K562 (cell line): ENCODE results near the gene GSTM2. TPM values are rescaled to one million over a fixed set of nuclear protein-coding genes. Genes with fewer than 3 reads are reported as not detected.

Experiments used
- CEBPB ChIP-seq: fragments of 450-650 bp; IDR thresholded peaks from 2 replicates; pipeline ENCODE4 v1.6.1; 2016; ENCODE audit warnings: missing genetic modification characterization, missing compliant biosample characterization
- CREBBP ChIP-seq: IDR thresholded peaks from one replicate; pipeline ENCODE4 v1.6.1; 2012; ENCODE audit warnings: low read depth, mild to moderate bottlenecking, control low read depth, inconsistent platforms, low read length
- CXXC5 ChIP-seq: fragments of 250-450 bp; sonication (Bioruptor Pico); IDR thresholded peaks from 2 replicates; pipeline ENCODE4 v1.8.0; 2022; ENCODE audit warnings: inconsistent platforms, mild to moderate bottlenecking, moderate library complexity
- FOXA3 ChIP-seq, 2 experiments: fragments of 450-650 bp in 1 of 2; sonication (generic) in 1 of 2; formaldehyde crosslinking; IDR thresholded peaks in 1 of 2; conservative IDR thresholded peaks in 1 of 2; 2 replicates each; pipeline versions ENCODE4 v1.4.0 to v1.8.0; 2020 to 2022; ENCODE audit warnings: mild to moderate bottlenecking in 2 of 2, missing genetic modification reagents in 1 of 2
- HEY1 ChIP-seq: fragments of 250-450 bp; sonication (Bioruptor Pico); IDR thresholded peaks from 2 replicates; pipeline ENCODE4 v1.5.0; 2020; ENCODE audit warnings: mild to moderate bottlenecking, moderate library complexity, borderline replicate concordance
- HLTF ChIP-seq: fragments of 450-650 bp; IDR thresholded peaks from 2 replicates; pipeline ENCODE4 v1.6.1; 2016
- HNRNPUL1 ChIP-seq: fragments of 200-400 bp; formaldehyde crosslinking; IDR thresholded peaks from 2 replicates; pipeline ENCODE4 v1.6.1; 2017; ENCODE audit warnings: low read length
- ILK ChIP-seq: fragments of 450-650 bp; IDR thresholded peaks from 2 replicates; pipeline ENCODE4 v1.6.1; 2016; ENCODE audit warnings: missing genetic modification characterization, low read depth, mild to moderate bottlenecking, missing compliant biosample characterization, moderate library complexity, borderline replicate concordance
- JUNB ChIP-seq: fragments of 450-650 bp; formaldehyde crosslinking; conservative IDR thresholded peaks from 2 replicates; pipeline ENCODE4 v1.4.0; 2020; ENCODE audit warnings: mild to moderate bottlenecking
- MCM5 ChIP-seq: fragments of 450-650 bp; IDR thresholded peaks from 2 replicates; pipeline ENCODE4 v1.6.1; 2016; ENCODE audit warnings: low read depth
- NCOA6 ChIP-seq: fragments of 450-650 bp; IDR thresholded peaks from 2 replicates; pipeline ENCODE4 v1.6.1; 2017; ENCODE audit warnings: mild to moderate bottlenecking
- NEUROD1 ChIP-seq: fragments of 150-350 bp; IDR thresholded peaks from 2 replicates; pipeline ENCODE4 v1.6.1; 2014; ENCODE audit warnings: borderline replicate concordance, low read length, low read depth; ENCODE audit not compliant: partially characterized antibody
- NFE2 ChIP-seq: IDR thresholded peaks from 2 replicates; pipeline ENCODE4 v1.6.1; 2014; ENCODE audit warnings: antibody characterized with exemption, low read depth
- RB1 ChIP-seq: fragments of 450-650 bp; IDR thresholded peaks from 2 replicates; pipeline ENCODE4 v1.6.1; 2017; ENCODE audit warnings: low read depth, mild to moderate bottlenecking
- RBBP5 ChIP-seq: fragments of 200-600 bp; sonication (generic); IDR thresholded peaks from 2 replicates; pipeline ENCODE4 v1.6.1; 2012; ENCODE audit warnings: borderline replicate concordance, mild to moderate bottlenecking, low read length, control low read depth, inconsistent platforms; ENCODE audit not compliant: insufficient read depth, poor library complexity, severe bottlenecking
- RBM39 ChIP-seq: fragments of 200-400 bp; formaldehyde crosslinking; optimal IDR thresholded peaks from 2 replicates; pipeline ENCODE3; 2018; ENCODE audit warnings: low read depth, low read length
- SMAD3 ChIP-seq: fragments of 450-650 bp; formaldehyde crosslinking; conservative IDR thresholded peaks from 2 replicates; pipeline ENCODE4 v1.4.0; 2020; ENCODE audit warnings: mild to moderate bottlenecking
- TAL1 ChIP-seq: fragments of 450-650 bp; IDR thresholded peaks from 2 replicates; pipeline ENCODE4 v1.6.1; 2016; ENCODE audit warnings: mild to moderate bottlenecking
- THRA ChIP-seq: fragments of 450-650 bp; IDR thresholded peaks from 2 replicates; pipeline ENCODE4 v1.6.1; 2017; ENCODE audit warnings: mild to moderate bottlenecking, moderate library complexity
- TRIM24 ChIP-seq, 2 experiments: fragments of 450-650 bp; IDR thresholded peaks; 2 replicates each; pipeline ENCODE4 v1.6.1; 2016
- ZFP36 ChIP-seq: fragments of 150-350 bp; IDR thresholded peaks from 2 replicates; pipeline ENCODE4 v1.6.1; 2018; ENCODE audit warnings: low read length, low read depth; ENCODE audit not compliant: partially characterized antibody
- ZMIZ1 ChIP-seq, 2 experiments: fragments of 150-350 bp in 1 of 2; IDR thresholded peaks; 2 replicates each; pipeline ENCODE4 v1.6.1; 2012 to 2016; ENCODE audit warnings: low read depth in 2 of 2, low read length in 2 of 2, mild to moderate bottlenecking in 1 of 2, moderate library complexity in 1 of 2
- polyA plus RNA-seq, 8 experiments: library from polyadenylated mRNA; depleted of rRNA in 4 of 8; stranded (reverse) in 5 of 8; unstranded in 3 of 8; fragments of >200 nt; fragmentation: Nextera tagmentation in 2 of 8; fragmentation: Illumina TruSeq in 1 of 8; extraction: Ambion mirVana in 2 of 8; extraction: Trizol in 1 of 8; gene quantifications; 2 replicates each; pipeline versions ENCODE4 v1.2.1 to v1.2.3, GENCODE V29; 2011 to 2014; ENCODE audit warnings: inconsistent platforms in 1 of 8, missing spikeins in 1 of 8
- total RNA-seq, 7 experiments: library from RNA; depleted of rRNA in 6 of 7; stranded (reverse); fragments of >200 nt in 6 of 7; fragmentation: Illumina TruSeq in 2 of 7; extraction: Trizol in 2 of 7; gene quantifications; 2 replicates each; pipeline versions ENCODE4 v1.2.1 to v1.2.3, GENCODE V29; 2011 to 2021; ENCODE audit warnings: low replicate concordance in 1 of 7
- TF ChIP-seq, protein P1 (sequence below): IDR thresholded peaks from 2 replicates; pipeline ENCODE4 v1.6.1; 2014; ENCODE audit warnings: antibody characterized with exemption

GSTM2 gene
- total and polyA plus RNA-seq, 9 of the 15 experiments (the other 6 are each of a cell fraction or from before 2014, with no cell fraction given), result 1.6 to 15.1 (median 6.8) TPM

- TF ChIP-seq ZMIZ1 (IDR thresholded peaks at IDR 0.05; ENCODE audit: low read depth in 2 of 2, low read length in 2 of 2) (no peak), HNRNPUL1 (no peak), SMAD3 (no peak), RBBP5 (no peak), CREBBP (no peak), NFE2 (no peak), TAL1 (no peak), CXXC5 (CRISPR knock-in tag) (peak; percentile 43), RB1 (0 out of 2 replicates have a peak, but pooled peaks have one; percentile 26), MCM5 (no peak), HEY1 (CRISPR knock-in tag) (no peak), JUNB (CRISPR knock-in tag) (no peak), NCOA6 (no peak), NEUROD1 (no peak), TRIM24 (IDR thresholded peaks at IDR 0.05) (no peak), CEBPB (tag) (no peak), ILK (tag) (no peak), FOXA3 (CRISPR knock-in tag; conservative IDR thresholded peaks at IDR 0.05 in 1 of 2, IDR thresholded peaks at IDR 0.05 in 1 of 2) (no peak), HLTF (no peak), THRA (no peak), ZFP36 (peak; percentile 20), RBM39 (no peak)
- TF ChIP-seq, protein P1, sequence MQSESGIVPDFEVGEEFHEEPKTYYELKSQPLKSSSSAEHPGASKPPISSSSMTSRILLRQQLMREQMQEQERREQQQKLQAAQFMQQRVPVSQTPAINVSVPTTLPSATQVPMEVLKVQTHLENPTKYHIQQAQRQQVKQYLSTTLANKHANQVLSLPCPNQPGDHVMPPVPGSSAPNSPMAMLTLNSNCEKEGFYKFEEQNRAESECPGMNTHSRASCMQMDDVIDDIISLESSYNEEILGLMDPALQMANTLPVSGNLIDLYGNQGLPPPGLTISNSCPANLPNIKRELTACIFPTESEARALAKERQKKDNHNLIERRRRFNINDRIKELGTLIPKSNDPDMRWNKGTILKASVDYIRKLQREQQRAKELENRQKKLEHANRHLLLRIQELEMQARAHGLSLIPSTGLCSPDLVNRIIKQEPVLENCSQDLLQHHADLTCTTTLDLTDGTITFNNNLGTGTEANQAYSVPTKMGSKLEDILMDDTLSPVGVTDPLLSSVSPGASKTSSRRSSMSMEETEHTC, result no peak
Measured at GRCh38 chr1:109644670-109645069, 23.2 kb upstream of the GSTM2 start (continued).
